Breast epithelium (tissue), 4 donors: ENCODE measurements around the gene FAM180A. TPM values are rescaled to one million over a fixed set of nuclear protein-coding genes. Genes with fewer than 3 reads are reported as not detected.

Experiments used
- DNase-seq, 2 donors: peaks; one replicate each; pipeline ENCODE4 v3.0.0-alpha.2; 2019; ENCODE audit warnings: low spot score in 2 of 2
- H3K27ac ChIP-seq, 2 donors: fragments of 200-600 bp; sonication (generic) in 1 of 2; one replicate each; pipeline ENCODE4 v1.5.1; 2016 to 2019; ENCODE audit warnings: mild to moderate bottlenecking in 1 of 2
- H3K27me3 ChIP-seq, 2 donors: fragments of 200-600 bp; sonication (generic) in 1 of 2; one replicate each; pipeline versions ENCODE4 v1.5.1 to v1.6.0; 2017 to 2019; ENCODE audit warnings: control low read depth in 1 of 2, mild to moderate bottlenecking in 1 of 2
- H3K36me3 ChIP-seq: fragments of 200-600 bp; one replicate; pipeline ENCODE4 v1.5.1; 2019
- H3K4me1 ChIP-seq, 2 donors: fragments of 200-600 bp; sonication (generic); one replicate each; pipeline ENCODE4 v1.5.1; 2016 to 2019; ENCODE audit warnings: control low read depth in 1 of 2
- H3K4me3 ChIP-seq, 3 donors: fragments of 200-600 bp; sonication (generic); 1 replicate in 2 of 3; 2 replicates in 1 of 3; pipeline ENCODE4 v1.5.1; 2016 to 2019; ENCODE audit warnings: mild to moderate bottlenecking in 3 of 3, moderate library complexity in 2 of 3
- H3K9me3 ChIP-seq, 2 donors: fragments of 200-600 bp; sonication (generic) in 1 of 2; one replicate each; pipeline ENCODE4 v1.5.1; 2016 to 2019; ENCODE audit warnings: control low read depth in 1 of 2
- POLR2A ChIP-seq: fragments of 450-650 bp; IDR thresholded peaks from one replicate; pipeline ENCODE4 v1.6.1; 2016; ENCODE audit warnings: antibody characterized with exemption, mild to moderate bottlenecking, moderate library complexity
- POLR2AphosphoS5 ChIP-seq, 3 donors: sonication (generic); formaldehyde crosslinking; IDR thresholded peaks; one replicate each; pipeline ENCODE4 v1.6.1; 2017; ENCODE audit warnings: antibody characterized with exemption in 3 of 3
- intact Hi-C: fragments of 100-400 bp; cut with DNase I; formaldehyde crosslinking; loops from one replicate; pipeline ENCODE4 v1.15.1; 2023; ENCODE audit warnings: low total_unique reads
- total RNA-seq, 3 donors: library from RNA; depleted of rRNA; stranded (reverse); fragments of >200 nt; gene quantifications; one replicate each; pipeline ENCODE4 v1.1.0, GENCODE V29; 2016
- TF ChIP-seq, protein P1 (sequence below), 3 donors: fragments of 450-650 bp; IDR thresholded peaks; one replicate each; pipeline ENCODE4 v1.5.1; 2016 to 2017; ENCODE audit warnings: antibody characterized with exemption in 3 of 3, mild to moderate bottlenecking in 3 of 3, moderate library complexity in 3 of 3

Gene FAM180A
- total RNA-seq, 3 donors from 2014 or later, result 5.2 to 11.9 (median 9.1) TPM

DNA sequence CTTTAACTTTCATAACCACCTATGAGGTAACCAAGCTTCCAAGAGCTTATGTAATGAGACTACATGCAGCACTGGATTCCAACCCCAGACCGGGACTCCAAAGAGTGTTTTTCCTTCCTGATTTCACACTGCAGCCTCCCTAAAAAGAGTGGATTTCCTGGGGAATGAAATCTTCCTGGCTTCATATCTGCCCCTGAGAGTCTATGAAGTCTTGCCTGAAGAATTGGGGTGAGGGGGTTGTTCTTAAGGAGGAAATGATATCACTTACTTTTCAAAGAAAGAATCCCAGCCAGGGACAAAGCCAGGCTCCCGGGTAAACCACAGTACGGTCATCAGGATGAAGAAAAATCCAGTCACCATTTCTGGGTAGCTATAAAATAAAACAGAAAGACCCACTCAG lies 56.6 kb downstream of the FAM180A start:
- TF ChIP-seq, protein P1, sequence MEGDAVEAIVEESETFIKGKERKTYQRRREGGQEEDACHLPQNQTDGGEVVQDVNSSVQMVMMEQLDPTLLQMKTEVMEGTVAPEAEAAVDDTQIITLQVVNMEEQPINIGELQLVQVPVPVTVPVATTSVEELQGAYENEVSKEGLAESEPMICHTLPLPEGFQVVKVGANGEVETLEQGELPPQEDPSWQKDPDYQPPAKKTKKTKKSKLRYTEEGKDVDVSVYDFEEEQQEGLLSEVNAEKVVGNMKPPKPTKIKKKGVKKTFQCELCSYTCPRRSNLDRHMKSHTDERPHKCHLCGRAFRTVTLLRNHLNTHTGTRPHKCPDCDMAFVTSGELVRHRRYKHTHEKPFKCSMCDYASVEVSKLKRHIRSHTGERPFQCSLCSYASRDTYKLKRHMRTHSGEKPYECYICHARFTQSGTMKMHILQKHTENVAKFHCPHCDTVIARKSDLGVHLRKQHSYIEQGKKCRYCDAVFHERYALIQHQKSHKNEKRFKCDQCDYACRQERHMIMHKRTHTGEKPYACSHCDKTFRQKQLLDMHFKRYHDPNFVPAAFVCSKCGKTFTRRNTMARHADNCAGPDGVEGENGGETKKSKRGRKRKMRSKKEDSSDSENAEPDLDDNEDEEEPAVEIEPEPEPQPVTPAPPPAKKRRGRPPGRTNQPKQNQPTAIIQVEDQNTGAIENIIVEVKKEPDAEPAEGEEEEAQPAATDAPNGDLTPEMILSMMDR (IDR thresholded peaks at IDR 0.05), result no peak
- no peak for TF ChIP-seq POLR2A
- Histone ChIP-seq H3K27ac (no peak overlapping the region), H3K36me3 (no peaks in the 10 kb centered on the region), H3K9me3 (no peaks in the 10 kb centered on the region), H3K4me1 (no peaks in the 10 kb centered on the region), H3K27me3 (no peaks in the 10 kb centered on the region), H3K4me3 (no peak overlapping the region)
- intact Hi-C loops, result loop anchor here (2.0 kb wide), 1 partner anchor 73 kb away; no protein-coding TSS in a partner anchor
- DNase-seq, result no peak

DNA sequence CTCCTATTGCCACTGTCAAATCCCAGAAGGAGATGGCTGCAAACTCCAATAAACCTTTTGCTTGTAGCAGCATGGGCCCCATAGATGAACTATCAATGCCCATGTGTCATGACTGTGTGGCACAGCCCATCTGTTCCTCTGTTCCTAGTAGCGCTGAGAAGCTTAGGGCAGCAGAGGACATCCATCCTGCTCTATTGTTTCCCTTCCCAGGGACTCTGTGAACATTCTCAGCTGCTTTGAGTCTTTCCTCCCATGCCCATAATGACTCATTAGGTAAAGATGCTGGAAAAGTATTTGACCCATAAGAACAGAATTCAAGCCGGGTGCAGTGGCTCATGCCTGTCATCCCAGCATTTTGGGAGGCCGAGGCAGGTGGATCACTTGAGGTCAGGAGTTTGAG lies 58.0 kb downstream of the FAM180A start:
- Histone ChIP-seq H3K27ac (no peak overlapping the region), H3K4me1 (no peaks in the 10 kb centered on the region), H3K36me3 (no peaks in the 10 kb centered on the region), H3K9me3 (no peaks in the 10 kb centered on the region), H3K4me3 (no peak overlapping the region), H3K27me3 (no peaks in the 10 kb centered on the region)
- no peak for TF ChIP-seq POLR2A
- TF ChIP-seq, protein P1 (IDR thresholded peaks at IDR 0.05), result no peak
- TF ChIP-seq POLR2AphosphoS5 (IDR thresholded peaks at IDR 0.05), result no peak
- intact Hi-C loops, result no loop called here
- no peak for DNase-seq

DNA sequence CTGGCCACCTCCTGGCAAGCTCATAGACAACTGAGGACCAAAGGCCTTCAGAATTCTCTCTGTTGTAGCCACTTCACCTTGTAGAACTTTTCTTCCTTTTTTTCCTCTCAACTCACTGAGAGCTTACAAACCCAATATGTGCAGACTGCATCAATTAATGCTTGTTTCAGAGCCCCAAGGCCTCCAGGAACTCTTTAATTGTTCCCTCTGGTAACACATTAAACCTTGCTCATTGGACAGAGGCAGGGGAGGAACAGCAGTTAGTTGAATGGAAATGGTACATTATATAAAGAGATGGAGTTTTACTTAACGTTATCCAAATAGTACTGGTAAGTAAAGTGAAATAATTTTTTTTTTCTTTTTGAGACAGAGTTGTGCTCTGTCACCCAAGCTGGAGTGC lies 61.1 kb downstream of the FAM180A start:
- no peaks in the 10 kb centered on the region for H3K36me3 ChIP-seq
- H3K27ac ChIP-seq, result no peak overlapping the region
- H3K27me3 ChIP-seq, result no peaks in the 10 kb centered on the region
- TF ChIP-seq POLR2A (no peak), POLR2AphosphoS5 (IDR thresholded peaks at IDR 0.05) (no peak)
- TF ChIP-seq, protein P1 (IDR thresholded peaks at IDR 0.05), result no peak
- H3K4me3 ChIP-seq, result no peak overlapping the region
- H3K4me1 ChIP-seq, result peaks cover 0 to 7% of the 10 kb centered on the region in 2 donors
- intact Hi-C loops, result no loop called here
- no peak for DNase-seq
- H3K9me3 ChIP-seq, result no peaks in the 10 kb centered on the region

DNA sequence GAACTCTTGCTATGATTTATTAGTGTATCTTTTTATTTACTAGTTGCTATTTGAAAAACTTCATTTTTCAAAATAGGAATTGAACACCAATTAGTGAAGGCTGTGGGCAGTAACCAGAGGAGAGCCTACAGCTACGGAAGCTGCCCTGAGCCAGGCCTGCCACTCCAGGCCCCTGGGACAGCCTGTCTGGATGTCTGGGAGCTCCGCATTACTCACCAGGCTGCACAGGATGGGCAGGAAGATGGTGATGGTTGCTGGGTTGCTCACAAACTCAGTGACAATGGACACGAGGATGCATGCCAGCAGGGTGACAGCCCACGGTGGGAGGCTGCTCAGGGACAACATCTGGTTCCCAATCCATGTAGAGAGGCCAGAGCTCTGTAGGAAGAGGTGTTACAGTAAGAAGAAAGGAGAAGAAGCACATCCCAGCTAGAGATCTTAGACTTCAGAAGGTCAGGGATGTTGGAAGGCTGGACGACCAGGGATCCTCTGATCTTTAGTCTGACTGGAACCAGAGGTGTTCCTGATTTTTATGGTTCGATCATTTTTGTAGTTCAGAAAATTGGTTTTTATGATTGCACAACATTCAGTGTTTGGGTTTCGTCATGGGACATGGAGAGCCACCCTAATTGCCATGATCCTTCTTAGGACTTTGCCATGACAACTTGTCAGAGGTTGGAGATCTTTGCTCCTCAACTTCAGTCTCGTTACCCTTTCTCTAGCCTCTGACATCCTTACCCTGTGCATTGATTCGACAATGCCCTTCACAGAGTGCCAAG lies 63.1 kb downstream of the FAM180A start:
- intact Hi-C loops, result no loop called here
- H3K36me3 ChIP-seq, result no peaks in the 10 kb centered on the region
- no peak overlapping the region for H3K27ac ChIP-seq
- no peaks in the 10 kb centered on the region for H3K27me3 ChIP-seq
- H3K4me3 ChIP-seq, result no peak overlapping the region
- peaks cover 0 to 7% of the 10 kb centered on the region in 2 donors for H3K4me1 ChIP-seq
- H3K9me3 ChIP-seq, result no peaks in the 10 kb centered on the region
- TF ChIP-seq POLR2AphosphoS5 (IDR thresholded peaks at IDR 0.05) (no peak), POLR2A (no peak)
- TF ChIP-seq, protein P1 (IDR thresholded peaks at IDR 0.05), result no peak
- DNase-seq, result no peak

DNA sequence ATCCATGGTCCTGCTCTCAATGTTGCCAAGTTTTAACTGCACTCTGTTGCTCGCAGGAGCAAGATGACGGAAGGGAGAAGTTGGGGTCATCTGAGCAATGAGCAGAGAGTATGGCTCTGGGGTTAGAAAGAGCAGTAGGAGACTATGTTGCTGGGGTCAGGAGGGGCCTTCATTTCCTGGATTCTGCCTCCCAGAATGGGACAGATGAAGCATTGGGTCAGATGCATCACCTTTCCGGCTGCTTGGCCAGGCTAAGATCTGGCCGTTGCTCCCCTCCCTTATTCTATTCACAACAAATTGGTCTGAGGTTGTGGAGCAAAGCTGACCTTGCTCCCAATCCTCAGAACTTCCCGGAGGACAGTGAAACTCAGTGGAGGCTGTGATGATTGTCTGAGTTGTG lies 63.9 kb downstream of the FAM180A start:
- intact Hi-C loops, result no loop called here
- H3K4me1 ChIP-seq, result peaks cover 0 to 8% of the 10 kb centered on the region in 2 donors
- H3K9me3 ChIP-seq, result no peaks in the 10 kb centered on the region
- TF ChIP-seq, protein P1 (IDR thresholded peaks at IDR 0.05), result no peak
- TF ChIP-seq POLR2A, result no peak
- TF ChIP-seq POLR2AphosphoS5 (IDR thresholded peaks at IDR 0.05), result no peak
- H3K27ac ChIP-seq, result no peak overlapping the region
- DNase-seq, result no peak
- no peaks in the 10 kb centered on the region for H3K36me3 ChIP-seq
- H3K4me3 ChIP-seq, result no peak overlapping the region
- no peaks in the 10 kb centered on the region for H3K27me3 ChIP-seq
